Activated B cell treated with CpG ODN at 0.5 μM for 24 hours (primary cell): ENCODE measurements around the gene VAV2. TPM values are rescaled to one million over a fixed set of nuclear protein-coding genes. Genes with fewer than 3 reads are reported as not detected.
A peak's percentile ranks its signal among the peaks of the same experiment; 100 is the strongest.

Source experiments
- ATAC-seq: fragments of 200-7000 bp; cut with Tn5 transposase; one replicate; pipeline ENCODE4 v1.10.0; 2021; ENCODE audit warnings: low read depth, mild to moderate bottlenecking, moderate library complexity
- CTCF ChIA-PET: fragments of 350-600 bp; sonication (Branson Sonifier 250); formaldehyde crosslinking; loops from one replicate; lab custom pipeline; 2021; ENCODE audit warnings: antibody characterized with exemption; lab: Charles Lee
- POLR2A ChIA-PET: fragments of 350-600 bp; sonication (Branson Sonifier 250); formaldehyde crosslinking; loops from one replicate; lab custom pipeline; 2021; ENCODE audit warnings: antibody characterized with exemption; lab: Charles Lee
- DNase-seq: peaks from one replicate; pipeline ENCODE4 v3.0.0; 2022
- H3K27ac Mint-ChIP-seq: one replicate; pipeline ENCODE4 v1.8.0; 2020; ENCODE audit warnings: mixed read lengths
- H3K27me3 Mint-ChIP-seq: one replicate; pipeline ENCODE4 v1.8.0; 2021; ENCODE audit warnings: mixed read lengths
- H3K36me3 Mint-ChIP-seq: one replicate; pipeline ENCODE4 v1.8.0; 2021; ENCODE audit warnings: low read depth, mixed read lengths
- H3K4me1 Mint-ChIP-seq: one replicate; pipeline ENCODE4 v1.8.0; 2021; ENCODE audit warnings: mixed read lengths
- H3K4me3 Mint-ChIP-seq: one replicate; pipeline ENCODE4 v1.8.0; 2020; ENCODE audit warnings: mild to moderate bottlenecking, mixed read lengths
- H3K9me3 Mint-ChIP-seq: one replicate; pipeline ENCODE4 v1.8.0; 2020; ENCODE audit warnings: mixed read lengths
- CTCF ChIP-seq: fragments of 200-600 bp; IDR thresholded peaks from one replicate; pipeline ENCODE4 v1.8.0; 2022; ENCODE audit warnings: antibody characterized with exemption, mild to moderate bottlenecking
- intact Hi-C: fragments of 100-400 bp; cut with micrococcal nuclease; formaldehyde crosslinking; loops from one replicate; pipeline ENCODE4 v1.15.1; 2024
- total RNA-seq: library from RNA; stranded (reverse); gene quantifications from 2 replicates; pipeline ENCODE4 v1.2.3, GENCODE V29; 2022

The VAV2 gene
- total RNA-seq, 1 donor from 2014 or later = 99.6 TPM

- Mint-ChIP-seq H3K36me3 (peaks cover 65% of the 10 kb centered on the region), H3K27ac (no peak overlapping the region), H3K4me1 (peaks cover 22% of the 10 kb centered on the region), H3K4me3 (no peak overlapping the region), H3K9me3 (no peaks in the 10 kb centered on the region), H3K27me3 (no peaks in the 10 kb centered on the region)
- no peak for ATAC-seq
- POLR2A ChIA-PET = no interaction called here
- CTCF ChIA-PET = no interaction called here
- intact Hi-C loops = no loop called here
- no peak for DNase-seq
- no peak for TF ChIP-seq CTCF
Observed at GRCh38 chr9:133858771-133859170, 133.4 kb downstream of the VAV2 start.

GRCh38 chr9:133857639-133858038 lies 134.5 kb downstream of the VAV2 start:
- no peak overlapping the region for H3K4me3 Mint-ChIP-seq
- H3K4me1 Mint-ChIP-seq = peaks cover 16% of the 10 kb centered on the region
- no peak for ATAC-seq

GRCh38 chr9:133856798-133857197 lies 135.3 kb downstream of the VAV2 start:
- peaks cover 67% of the 10 kb centered on the region for H3K36me3 Mint-ChIP-seq
- DNase-seq (no peak), ATAC-seq (no peak)
- H3K27ac Mint-ChIP-seq = peak overlapping the region; percentile 2
- CTCF ChIA-PET = no interaction called here
- no peak overlapping the region for H3K4me3 Mint-ChIP-seq
- POLR2A ChIA-PET = no interaction called here
- no peak for TF ChIP-seq CTCF
- H3K9me3 Mint-ChIP-seq = no peaks in the 10 kb centered on the region
- H3K4me1 Mint-ChIP-seq = peaks cover 17% of the 10 kb centered on the region
- intact Hi-C loops = no loop called here
- no peaks in the 10 kb centered on the region for H3K27me3 Mint-ChIP-seq

More at GRCh38 chr9:133857639-133858038, 134.5 kb downstream of the VAV2 start:
- ChIA-PET CTCF (no interaction called here), POLR2A (no interaction called here)
- Mint-ChIP-seq H3K9me3 (no peaks in the 10 kb centered on the region), H3K36me3 (peaks cover 68% of the 10 kb centered on the region), H3K27me3 (no peaks in the 10 kb centered on the region), H3K27ac (no peak overlapping the region)
- TF ChIP-seq CTCF = no peak
- no peak for DNase-seq
- intact Hi-C loops = no loop called here

- intact Hi-C loops = no loop called here
- no peak overlapping the region for H3K4me3 Mint-ChIP-seq
- H3K4me1 Mint-ChIP-seq = peaks cover 23% of the 10 kb centered on the region
- ATAC-seq (no peak), DNase-seq (no peak)
- H3K9me3 Mint-ChIP-seq = no peaks in the 10 kb centered on the region
- ChIA-PET CTCF (no interaction called here), POLR2A (no interaction called here)
- H3K27ac Mint-ChIP-seq = no peak overlapping the region
- H3K36me3 Mint-ChIP-seq = peaks cover 67% of the 10 kb centered on the region
- no peak for TF ChIP-seq CTCF
- H3K27me3 Mint-ChIP-seq = no peaks in the 10 kb centered on the region
Observed at GRCh38 chr9:133855802-133856521, 136.2 kb downstream of the VAV2 start.

GRCh38 chr9:133855371-133855770 lies 136.8 kb downstream of the VAV2 start:
- Mint-ChIP-seq H3K4me3 (no peak overlapping the region), H3K27ac (no peak overlapping the region)
- CTCF ChIA-PET = no interaction called here

More at GRCh38 chr9:133855371-133855770, 136.8 kb downstream of the VAV2 start:
- DNase-seq (no peak), ATAC-seq (no peak)
- POLR2A ChIA-PET = no interaction called here
- Mint-ChIP-seq H3K27me3 (no peaks in the 10 kb centered on the region), H3K36me3 (peaks cover 65% of the 10 kb centered on the region), H3K4me1 (peaks cover 29% of the 10 kb centered on the region), H3K9me3 (no peaks in the 10 kb centered on the region)
- no peak for TF ChIP-seq CTCF
- intact Hi-C loops = no loop called here
